ENCODE data around the gene TANC1.

Gene TANC1

GRCh38 chr2:159209341-159210306 lies 241.2 kb downstream of the TANC1 start:
- Histone ChIP-seq H3K9me3 (ENCODE audit: control extremely low read depth in 1 of 5, control insufficient read depth in 4 of 5, insufficient read depth in 2 of 5, low read depth in 1 of 5, low read length in 4 of 5) (no peaks in the 10 kb centered on the region), H3K4me1 (ENCODE audit: control extremely low read depth in 1 of 4, control insufficient read depth in 4 of 4, insufficient read depth in 4 of 4, low read length in 3 of 4) (peaks cover 0 to 3% (median 0%) of the 10 kb centered on the region in 4 experiments), H3K27ac (ENCODE audit: insufficient read depth in 1 of 2, low read depth in 1 of 2, low read length in 2 of 2, poor library complexity in 1 of 2, severe bottlenecking in 2 of 2) (no peak overlapping the region), H3K4me3 (ENCODE audit: control insufficient read depth in 1 of 7, extremely low read depth in 1 of 7, insufficient read depth in 4 of 7, low read depth in 2 of 7, low read length in 6 of 7) (no peak overlapping the region), H3K27me3 (replicated peaks in 2 of 5; ENCODE audit: control insufficient read depth in 4 of 5, insufficient read depth in 5 of 5, low read length in 4 of 5) (no peaks in the 10 kb centered on the region), H3K36me3 (ENCODE audit: control insufficient read depth in 4 of 4, insufficient read depth in 4 of 4, low read length in 3 of 4) (peaks cover 2 to 13% (median 10%) of the 10 kb centered on the region in 4 experiments)
- CTCF ChIA-PET = interaction anchor here (1.0 to 1.3 kb wide), 2 partner anchors 11 to 26 kb away, joined by 3 to 4 read pairs; no protein-coding TSS in a partner anchor
- peak in 1 of 3 donors; percentile 11 for DNase-seq
- POLR2A ChIA-PET = no interaction called here
- 88% methylated on average over 13 of the region's 15 CpGs for WGBS (ENCODE audit: insufficient coverage)

- CTCF ChIA-PET = no interaction called here
- Histone ChIP-seq H3K27ac (ENCODE audit: insufficient read depth in 1 of 2, low read depth in 1 of 2, low read length in 2 of 2, poor library complexity in 1 of 2, severe bottlenecking in 2 of 2) (no peak overlapping the region), H3K9me3 (ENCODE audit: control extremely low read depth in 1 of 5, control insufficient read depth in 4 of 5, insufficient read depth in 2 of 5, low read depth in 1 of 5, low read length in 4 of 5) (no peaks in the 10 kb centered on the region), H3K27me3 (replicated peaks in 2 of 5; ENCODE audit: control insufficient read depth in 4 of 5, insufficient read depth in 5 of 5, low read length in 4 of 5) (no peaks in the 10 kb centered on the region), H3K36me3 (ENCODE audit: control insufficient read depth in 4 of 4, insufficient read depth in 4 of 4, low read length in 3 of 4) (peaks cover 4 to 15% (median 11%) of the 10 kb centered on the region in 4 experiments), H3K4me3 (ENCODE audit: control insufficient read depth in 1 of 7, extremely low read depth in 1 of 7, insufficient read depth in 4 of 7, low read depth in 2 of 7, low read length in 6 of 7) (no peak overlapping the region), H3K4me1 (ENCODE audit: control extremely low read depth in 1 of 4, control insufficient read depth in 4 of 4, insufficient read depth in 4 of 4, low read length in 3 of 4) (peaks cover 0 to 3% (median 0%) of the 10 kb centered on the region in 4 experiments)
- DNase-seq = no peak
- POLR2A ChIA-PET = no interaction called here
- 95% methylated on average over 13 of the region's 14 CpGs for WGBS (ENCODE audit: insufficient coverage)
Observed at GRCh38 chr2:159211447-159212396, 243.3 kb downstream of the TANC1 start.

- CTCF ChIA-PET = no interaction called here
Observed at GRCh38 chr2:159213296-159213695, 244.9 kb downstream of the TANC1 start.

GRCh38 chr2:159214325-159214865 lies 246.0 kb downstream of the TANC1 start:
- ChIA-PET POLR2A (no interaction called here), CTCF (interaction anchor here (1.2 to 2.0 kb wide), 3 partner anchors 9 to 13 kb away, joined by 3 to 5 read pairs (median 4); no protein-coding TSS in a partner anchor)
- Histone ChIP-seq H3K9me3 (ENCODE audit: control extremely low read depth in 1 of 5, control insufficient read depth in 4 of 5, insufficient read depth in 2 of 5, low read depth in 1 of 5, low read length in 4 of 5) (no peaks in the 10 kb centered on the region), H3K4me1 (ENCODE audit: control extremely low read depth in 1 of 4, control insufficient read depth in 4 of 4, insufficient read depth in 4 of 4, low read length in 3 of 4) (peaks cover 0 to 3% (median 0%) of the 10 kb centered on the region in 4 experiments), H3K27me3 (replicated peaks in 2 of 5; ENCODE audit: control insufficient read depth in 4 of 5, insufficient read depth in 5 of 5, low read length in 4 of 5) (no peaks in the 10 kb centered on the region), H3K4me3 (ENCODE audit: control insufficient read depth in 1 of 7, extremely low read depth in 1 of 7, insufficient read depth in 4 of 7, low read depth in 2 of 7, low read length in 6 of 7) (no peak overlapping the region), H3K27ac (ENCODE audit: insufficient read depth in 1 of 2, low read depth in 1 of 2, low read length in 2 of 2, poor library complexity in 1 of 2, severe bottlenecking in 2 of 2) (no peak overlapping the region), H3K36me3 (ENCODE audit: control insufficient read depth in 4 of 4, insufficient read depth in 4 of 4, low read length in 3 of 4) (peaks cover 6 to 35% (median 23%) of the 10 kb centered on the region in 4 experiments)
- WGBS (ENCODE audit: insufficient coverage) = 100% methylated on average over 3 of the region's 3 CpGs
- no peak for DNase-seq

More at GRCh38 chr2:159213296-159213695, 244.9 kb downstream of the TANC1 start:
- POLR2A ChIA-PET = no interaction called here
- Histone ChIP-seq H3K27me3 (replicated peaks in 2 of 5; ENCODE audit: control insufficient read depth in 4 of 5, insufficient read depth in 5 of 5, low read length in 4 of 5) (no peaks in the 10 kb centered on the region), H3K4me1 (ENCODE audit: control extremely low read depth in 1 of 4, control insufficient read depth in 4 of 4, insufficient read depth in 4 of 4, low read length in 3 of 4) (peaks cover 0 to 3% (median 0%) of the 10 kb centered on the region in 4 experiments), H3K27ac (ENCODE audit: insufficient read depth in 1 of 2, low read depth in 1 of 2, low read length in 2 of 2, poor library complexity in 1 of 2, severe bottlenecking in 2 of 2) (no peak overlapping the region), H3K4me3 (ENCODE audit: control insufficient read depth in 1 of 7, extremely low read depth in 1 of 7, insufficient read depth in 4 of 7, low read depth in 2 of 7, low read length in 6 of 7) (no peak overlapping the region), H3K9me3 (ENCODE audit: control extremely low read depth in 1 of 5, control insufficient read depth in 4 of 5, insufficient read depth in 2 of 5, low read depth in 1 of 5, low read length in 4 of 5) (no peaks in the 10 kb centered on the region), H3K36me3 (ENCODE audit: control insufficient read depth in 4 of 4, insufficient read depth in 4 of 4, low read length in 3 of 4) (peaks cover 6 to 28% (median 14%) of the 10 kb centered on the region in 4 experiments)
- DNase-seq = no peak
- 100% methylated on average over 5 of the region's 5 CpGs for WGBS (ENCODE audit: insufficient coverage)

GRCh38 chr2:159215116-159215515 lies 246.7 kb downstream of the TANC1 start:
- POLR2A ChIA-PET = no interaction called here
- 100% methylated on average over 5 of the region's 7 CpGs for WGBS (ENCODE audit: insufficient coverage)
- CTCF ChIA-PET = interaction anchor here (1.2 to 2.0 kb wide), 3 partner anchors 9 to 13 kb away, joined by 3 to 5 read pairs (median 4); no protein-coding TSS in a partner anchor
- no peaks in the 10 kb centered on the region for H3K27me3 ChIP-seq (replicated peaks in 2 of 5; ENCODE audit: control insufficient read depth in 4 of 5, insufficient read depth in 5 of 5, low read length in 4 of 5)
- H3K4me3 ChIP-seq (ENCODE audit: control insufficient read depth in 1 of 7, extremely low read depth in 1 of 7, insufficient read depth in 4 of 7, low read depth in 2 of 7, low read length in 6 of 7) = no peak overlapping the region
- H3K9me3 ChIP-seq (ENCODE audit: control extremely low read depth in 1 of 5, control insufficient read depth in 4 of 5, insufficient read depth in 2 of 5, low read depth in 1 of 5, low read length in 4 of 5) = no peaks in the 10 kb centered on the region
- H3K36me3 ChIP-seq (ENCODE audit: control insufficient read depth in 4 of 4, insufficient read depth in 4 of 4, low read length in 3 of 4) = peaks cover 6 to 41% (median 26%) of the 10 kb centered on the region in 4 experiments
- DNase-seq = no peak
- no peak overlapping the region for H3K27ac ChIP-seq (ENCODE audit: insufficient read depth in 1 of 2, low read depth in 1 of 2, low read length in 2 of 2, poor library complexity in 1 of 2, severe bottlenecking in 2 of 2)
- no peaks in the 10 kb centered on the region for H3K4me1 ChIP-seq (ENCODE audit: control extremely low read depth in 1 of 4, control insufficient read depth in 4 of 4, insufficient read depth in 4 of 4, low read length in 3 of 4)

- Histone ChIP-seq H3K27ac (ENCODE audit: insufficient read depth in 1 of 2, low read depth in 1 of 2, low read length in 2 of 2, poor library complexity in 1 of 2, severe bottlenecking in 2 of 2) (no peak overlapping the region), H3K36me3 (ENCODE audit: control insufficient read depth in 4 of 4, insufficient read depth in 4 of 4, low read length in 3 of 4) (peaks cover 6 to 45% (median 30%) of the 10 kb centered on the region in 4 experiments), H3K9me3 (ENCODE audit: control extremely low read depth in 1 of 5, control insufficient read depth in 4 of 5, insufficient read depth in 2 of 5, low read depth in 1 of 5, low read length in 4 of 5) (no peaks in the 10 kb centered on the region), H3K4me3 (ENCODE audit: control insufficient read depth in 1 of 7, extremely low read depth in 1 of 7, insufficient read depth in 4 of 7, low read depth in 2 of 7, low read length in 6 of 7) (no peak overlapping the region), H3K4me1 (ENCODE audit: control extremely low read depth in 1 of 4, control insufficient read depth in 4 of 4, insufficient read depth in 4 of 4, low read length in 3 of 4) (no peaks in the 10 kb centered on the region), H3K27me3 (replicated peaks in 2 of 5; ENCODE audit: control insufficient read depth in 4 of 5, insufficient read depth in 5 of 5, low read length in 4 of 5) (no peaks in the 10 kb centered on the region)
- WGBS (ENCODE audit: insufficient coverage) = 98% methylated on average over 5 of the region's 5 CpGs
- DNase-seq = no peak
- POLR2A ChIA-PET = no interaction called here
- CTCF ChIA-PET = no interaction called here
Observed at GRCh38 chr2:159217676-159218075, 249.2 kb downstream of the TANC1 start.

Data from common myeloid progenitor, CD34-positive (primary cell).